Measurements from ENCODE around the gene PACSIN2. TPM values are rescaled to one million over a fixed set of nuclear protein-coding genes. Genes with fewer than 3 reads are reported as not detected.

The PACSIN2 gene
- total and polyA plus RNA-seq, 2 of the 13 experiments (the other 11 are each of a cell fraction or from before 2014, with no cell fraction given): 54.1 to 68.8 TPM

- BruUV-seq (replicated peaks): no TSS peak
- no peak overlapping the region for H2AFZ ChIP-seq (ENCODE audit: low read length)
- no peak overlapping the region for H3K4me2 ChIP-seq (ENCODE audit: low read depth, low read length)
- no peak for DNase-seq (ENCODE audit: low spot score)
- WGBS (ENCODE audit: low lambda C conversion rate): 94% methylated on average over 5 of the region's 5 CpGs
- no peak overlapping the region for H3K9ac ChIP-seq (ENCODE audit: insufficient read depth, low read depth, low read length)
- H3K4me3 ChIP-seq (replicated peaks in 1 of 3; ENCODE audit: insufficient read depth in 1 of 3, low read depth in 2 of 3, low read length in 3 of 3): no peak overlapping the region
- H4K20me1 ChIP-seq (ENCODE audit: insufficient read depth, low read length): peaks cover 10% of the 10 kb centered on the region; the same call in 1 of the 2 replicates
- no peak overlapping the region for H3K27ac ChIP-seq (ENCODE audit: extremely low read length, insufficient read depth, low read length)
- no peak for FAIRE-seq
- no peak for TF ChIP-seq ZNF256 (CRISPR knock-in tag; conservative IDR thresholded peaks at IDR 0.05)
- TF ChIP-seq TRAFD1 (CRISPR knock-in tag; IDR thresholded peaks at IDR 0.05; ENCODE audit: borderline replicate concordance): no peak
- no peak for TF ChIP-seq ZNF138 (CRISPR knock-in tag; IDR thresholded peaks at IDR 0.05; ENCODE audit: low read depth)
- TF ChIP-seq MLLT10 (CRISPR knock-in tag; IDR thresholded peaks at IDR 0.05): no peak
- TF ChIP-seq THAP9 (CRISPR knock-in tag; IDR thresholded peaks at IDR 0.05; ENCODE audit: borderline replicate concordance): no peak
- no peak for TF ChIP-seq POLR2G (IDR thresholded peaks at IDR 0.05; ENCODE audit: low read depth, low read length)
- TF ChIP-seq TEF (CRISPR knock-in tag; IDR thresholded peaks at IDR 0.05): no peak
- no peak for TF ChIP-seq PPARG (CRISPR knock-in tag; conservative IDR thresholded peaks at IDR 0.05)
- no peak for TF ChIP-seq ZNF549 (CRISPR knock-in tag; IDR thresholded peaks at IDR 0.05)
- 0 out of 4 replicates have a peak, but pooled peaks have one; percentile 13 to 18 for TF ChIP-seq MAFK (conservative IDR thresholded peaks at IDR 0.05 in 1 of 2, IDR thresholded peaks at IDR 0.05 in 1 of 2; ENCODE audit: low read length in 2 of 2)
- TF ChIP-seq MAFF (IDR thresholded peaks at IDR 0.05; ENCODE audit: low read depth, low read length): 0 out of 2 replicates have a peak, but pooled peaks have one; percentile 19
- no peak for TF ChIP-seq ATRX (CRISPR knock-in tag; IDR thresholded peaks at IDR 0.05; ENCODE audit: borderline replicate concordance)
- no peak for TF ChIP-seq HDAC1 (CRISPR knock-in tag; IDR thresholded peaks at IDR 0.05)
- TF ChIP-seq ZNF547 (CRISPR knock-in tag; IDR thresholded peaks at IDR 0.05): no peak
- intact Hi-C loops (cut with micrococcal nuclease; ENCODE audit: unreplicated experiment) (loop anchor here (10.0 kb wide), 1 partner anchor 50 kb away; no protein-coding TSS in a partner anchor), in situ Hi-C loops (cut with HindIII; ENCODE audit: extremely low pct_ligation_motif_present, low pct_unique_long_range_greater_than_20kb) (loop anchor here (5.0 kb wide), 1 partner anchor 48 kb away; no protein-coding TSS in a partner anchor)
- peaks cover 83% of the 10 kb centered on the region for H3K79me2 ChIP-seq (ENCODE audit: insufficient read depth, low read length)
- no peaks in the 10 kb centered on the region for H3K9me3 ChIP-seq (ENCODE audit: low read length)
- ATAC-seq: no peak
- ChIA-PET POLR2A (interaction anchor here (1.7 to 2.1 kb wide), 2 partner anchors 15 to 31 kb away, joined by 3 to 4 read pairs; no protein-coding TSS in a partner anchor), CTCF (ENCODE audit: low intra/inter-chr PET ratio, low total read pairs) (no interaction called here)
- H3K4me1 ChIP-seq (ENCODE audit: insufficient read depth, low read length): peaks cover 80% of the 10 kb centered on the region
- H3K36me3 ChIP-seq (replicated peaks in 1 of 2; ENCODE audit: control insufficient read depth in 1 of 2, insufficient read depth in 2 of 2, low read length in 2 of 2): peaks cover 6 to 27% of the 10 kb centered on the region in 2 experiments; a peak in 4 of 5 replicates
- H3K27me3 ChIP-seq (ENCODE audit: control insufficient read depth in 1 of 2, insufficient read depth in 2 of 2, low read length in 2 of 2): no peaks in the 10 kb centered on the region
These were observed 70.5 kb downstream of the PACSIN2 start for GRCh38 chr22:42944409-42944808.
